Breast epithelium (tissue), 4 donors: ENCODE measurements around the gene NEURL1B. TPM values are rescaled to one million over a fixed set of nuclear protein-coding genes. Genes with fewer than 3 reads are reported as not detected.

Experiments
- DNase-seq, 2 donors: peaks; one replicate each; pipeline ENCODE4 v3.0.0-alpha.2; 2019; ENCODE audit warnings: low spot score in 2 of 2
- H3K27ac ChIP-seq, 2 donors: fragments of 200-600 bp; sonication (generic) in 1 of 2; one replicate each; pipeline ENCODE4 v1.5.1; 2016 to 2019; ENCODE audit warnings: mild to moderate bottlenecking in 1 of 2
- H3K27me3 ChIP-seq, 2 donors: fragments of 200-600 bp; sonication (generic) in 1 of 2; one replicate each; pipeline versions ENCODE4 v1.5.1 to v1.6.0; 2017 to 2019; ENCODE audit warnings: control low read depth in 1 of 2, mild to moderate bottlenecking in 1 of 2
- H3K36me3 ChIP-seq: fragments of 200-600 bp; one replicate; pipeline ENCODE4 v1.5.1; 2019
- H3K4me1 ChIP-seq, 2 donors: fragments of 200-600 bp; sonication (generic); one replicate each; pipeline ENCODE4 v1.5.1; 2016 to 2019; ENCODE audit warnings: control low read depth in 1 of 2
- H3K4me3 ChIP-seq, 3 donors: fragments of 200-600 bp; sonication (generic); 1 replicate in 2 of 3; 2 replicates in 1 of 3; pipeline ENCODE4 v1.5.1; 2016 to 2019; ENCODE audit warnings: mild to moderate bottlenecking in 3 of 3, moderate library complexity in 2 of 3
- H3K9me3 ChIP-seq, 2 donors: fragments of 200-600 bp; sonication (generic) in 1 of 2; one replicate each; pipeline ENCODE4 v1.5.1; 2016 to 2019; ENCODE audit warnings: control low read depth in 1 of 2
- POLR2A ChIP-seq: fragments of 450-650 bp; IDR thresholded peaks from one replicate; pipeline ENCODE4 v1.6.1; 2016; ENCODE audit warnings: antibody characterized with exemption, mild to moderate bottlenecking, moderate library complexity
- POLR2AphosphoS5 ChIP-seq, 3 donors: sonication (generic); formaldehyde crosslinking; IDR thresholded peaks; one replicate each; pipeline ENCODE4 v1.6.1; 2017; ENCODE audit warnings: antibody characterized with exemption in 3 of 3
- intact Hi-C: fragments of 100-400 bp; cut with DNase I; formaldehyde crosslinking; loops from one replicate; pipeline ENCODE4 v1.15.1; 2023; ENCODE audit warnings: low total_unique reads
- total RNA-seq, 3 donors: library from RNA; depleted of rRNA; stranded (reverse); fragments of >200 nt; gene quantifications; one replicate each; pipeline ENCODE4 v1.1.0, GENCODE V29; 2016
- TF ChIP-seq, protein P1 (sequence below), 3 donors: fragments of 450-650 bp; IDR thresholded peaks; one replicate each; pipeline ENCODE4 v1.5.1; 2016 to 2017; ENCODE audit warnings: antibody characterized with exemption in 3 of 3, mild to moderate bottlenecking in 3 of 3, moderate library complexity in 3 of 3

Gene NEURL1B
- total RNA-seq, 3 donors from 2014 or later = 6.3 to 17.0 (median 9.9) TPM

- Histone ChIP-seq H3K4me1 (peaks cover 24 to 31% of the 10 kb centered on the region in 2 donors), H3K36me3 (no peaks in the 10 kb centered on the region), H3K27me3 (no peaks in the 10 kb centered on the region), H3K4me3 (no peak overlapping the region), H3K27ac (peak overlapping the region; percentile 99 to 100), H3K9me3 (no peaks in the 10 kb centered on the region)
- TF ChIP-seq POLR2AphosphoS5 (IDR thresholded peaks at IDR 0.05) (no peak), POLR2A (no peak)
- TF ChIP-seq, protein P1, sequence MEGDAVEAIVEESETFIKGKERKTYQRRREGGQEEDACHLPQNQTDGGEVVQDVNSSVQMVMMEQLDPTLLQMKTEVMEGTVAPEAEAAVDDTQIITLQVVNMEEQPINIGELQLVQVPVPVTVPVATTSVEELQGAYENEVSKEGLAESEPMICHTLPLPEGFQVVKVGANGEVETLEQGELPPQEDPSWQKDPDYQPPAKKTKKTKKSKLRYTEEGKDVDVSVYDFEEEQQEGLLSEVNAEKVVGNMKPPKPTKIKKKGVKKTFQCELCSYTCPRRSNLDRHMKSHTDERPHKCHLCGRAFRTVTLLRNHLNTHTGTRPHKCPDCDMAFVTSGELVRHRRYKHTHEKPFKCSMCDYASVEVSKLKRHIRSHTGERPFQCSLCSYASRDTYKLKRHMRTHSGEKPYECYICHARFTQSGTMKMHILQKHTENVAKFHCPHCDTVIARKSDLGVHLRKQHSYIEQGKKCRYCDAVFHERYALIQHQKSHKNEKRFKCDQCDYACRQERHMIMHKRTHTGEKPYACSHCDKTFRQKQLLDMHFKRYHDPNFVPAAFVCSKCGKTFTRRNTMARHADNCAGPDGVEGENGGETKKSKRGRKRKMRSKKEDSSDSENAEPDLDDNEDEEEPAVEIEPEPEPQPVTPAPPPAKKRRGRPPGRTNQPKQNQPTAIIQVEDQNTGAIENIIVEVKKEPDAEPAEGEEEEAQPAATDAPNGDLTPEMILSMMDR (IDR thresholded peaks at IDR 0.05) = no peak
- DNase-seq = no peak
- intact Hi-C loops = no loop called here
Measured at GRCh38 chr5:172731680-172732074, 90.6 kb downstream of the NEURL1B start.

GRCh38 chr5:172732201-172732865 is 91.3 kb downstream of the NEURL1B start:
- no peaks in the 10 kb centered on the region for H3K9me3 ChIP-seq
- H3K27me3 ChIP-seq = no peaks in the 10 kb centered on the region
- TF ChIP-seq POLR2A (no peak), POLR2AphosphoS5 (IDR thresholded peaks at IDR 0.05) (no peak)
- TF ChIP-seq, protein P1 (IDR thresholded peaks at IDR 0.05) = no peak
- intact Hi-C loops = no loop called here
- H3K36me3 ChIP-seq = no peaks in the 10 kb centered on the region
- DNase-seq = no peak
- H3K4me1 ChIP-seq = peaks cover 24 to 31% of the 10 kb centered on the region in 2 donors
- no peak overlapping the region for H3K4me3 ChIP-seq
- H3K27ac ChIP-seq = peak overlapping the region; percentile 99 to 100

DNA sequence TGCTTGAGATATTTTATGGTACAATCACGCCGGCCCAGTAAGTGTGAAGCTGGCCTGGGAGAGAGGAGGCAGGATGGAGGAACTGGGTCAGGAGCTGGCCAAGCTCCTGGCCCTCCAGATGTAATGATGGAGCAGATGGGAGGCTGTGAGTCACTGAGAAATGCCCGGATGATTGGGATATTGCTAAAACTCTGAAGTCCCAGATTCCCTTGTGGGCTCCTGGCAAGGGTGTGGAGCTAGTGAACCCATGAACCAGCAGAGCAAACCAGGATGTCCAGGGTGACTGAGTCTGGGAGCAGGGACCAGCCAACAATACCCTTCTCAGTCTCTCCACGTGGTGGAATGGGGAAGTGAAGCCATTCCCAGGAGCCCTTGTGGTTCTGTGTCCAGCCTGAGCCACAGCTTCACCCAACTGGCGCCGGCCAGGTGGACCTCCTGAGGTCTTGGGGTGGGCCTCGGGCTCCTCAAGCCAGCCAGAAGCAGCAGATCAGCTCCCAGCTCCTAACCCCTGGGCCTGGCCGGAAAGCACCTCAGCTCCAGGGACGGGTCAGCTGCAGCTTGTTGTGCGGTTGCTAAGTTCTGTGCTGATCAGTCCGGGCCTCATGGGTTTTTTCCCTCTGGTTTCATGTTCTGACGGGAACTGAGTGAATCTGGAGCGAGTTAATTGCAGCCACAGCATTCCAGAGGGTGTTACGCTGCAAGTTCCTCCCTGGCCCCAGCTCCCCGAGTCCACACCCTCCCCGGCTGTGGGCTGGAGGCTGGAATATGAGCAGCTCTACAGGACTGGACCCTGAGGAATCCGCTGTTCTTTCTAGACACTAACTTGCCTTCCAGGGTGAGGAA is 92.3 kb downstream of the NEURL1B start:
- no peaks in the 10 kb centered on the region for H3K27me3 ChIP-seq
- H3K27ac ChIP-seq = peak overlapping the region; percentile 99 to 100
- intact Hi-C loops = no loop called here
- peak; percentile 69 to 93 for DNase-seq
- H3K4me3 ChIP-seq = peak overlapping the region in 2 of 3 donors; percentile 6 to 55
- H3K9me3 ChIP-seq = no peaks in the 10 kb centered on the region
- H3K4me1 ChIP-seq = peaks cover 24 to 31% of the 10 kb centered on the region in 2 donors
- no peaks in the 10 kb centered on the region for H3K36me3 ChIP-seq
- TF ChIP-seq POLR2A = peak; percentile 13
- peak; percentile 40 to 82 (median 48) for TF ChIP-seq POLR2AphosphoS5 (IDR thresholded peaks at IDR 0.05)
- TF ChIP-seq, protein P1 (IDR thresholded peaks at IDR 0.05) = peak in 2 of 3 donors; percentile 22 to 37

- Histone ChIP-seq H3K4me1 (peaks cover 24 to 31% of the 10 kb centered on the region in 2 donors), H3K4me3 (peak overlapping the region in 1 of 3 donors; percentile 55), H3K9me3 (no peaks in the 10 kb centered on the region), H3K27me3 (no peaks in the 10 kb centered on the region), H3K27ac (peak overlapping the region; percentile 99 to 100), H3K36me3 (no peaks in the 10 kb centered on the region)
- no peak for DNase-seq
- TF ChIP-seq, protein P1 (IDR thresholded peaks at IDR 0.05) = no peak
- TF ChIP-seq POLR2AphosphoS5 (IDR thresholded peaks at IDR 0.05) (no peak), POLR2A (no peak)
- intact Hi-C loops = no loop called here
Measured at GRCh38 chr5:172733974-172734346, 92.9 kb downstream of the NEURL1B start.
